ENCODE results near the gene TBX2.

TBX2 gene

DNA sequence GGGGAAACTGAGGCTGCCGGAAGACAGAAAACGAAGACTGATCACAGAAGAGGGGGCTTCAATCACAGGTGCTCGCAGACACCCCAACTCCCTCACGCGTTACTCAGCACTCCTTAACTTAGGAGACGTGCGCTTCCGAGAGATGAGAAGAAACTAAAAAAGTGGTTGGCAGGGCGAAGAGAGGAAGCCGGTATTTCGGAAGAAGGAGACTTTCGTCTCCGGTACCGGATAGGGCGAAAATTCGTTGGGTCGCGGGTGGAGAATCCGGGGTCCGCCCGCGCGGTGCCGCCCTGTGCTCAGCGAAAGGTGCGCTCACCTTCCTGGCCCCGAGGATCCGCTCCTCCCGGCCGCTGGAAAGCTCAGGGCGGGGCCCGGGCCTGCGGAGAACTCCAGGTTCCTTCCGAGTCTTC is 917 bp upstream of the TBX2 start:
- H3K36me3 Mint-ChIP-seq (ENCODE audit: low read depth): peaks cover 2% of the 10 kb centered on the region
- H3K27ac Mint-ChIP-seq: peak overlapping the region; percentile 82
- peaks cover 65% of the 10 kb centered on the region for H3K27me3 Mint-ChIP-seq (ENCODE audit: low read depth)

DNA sequence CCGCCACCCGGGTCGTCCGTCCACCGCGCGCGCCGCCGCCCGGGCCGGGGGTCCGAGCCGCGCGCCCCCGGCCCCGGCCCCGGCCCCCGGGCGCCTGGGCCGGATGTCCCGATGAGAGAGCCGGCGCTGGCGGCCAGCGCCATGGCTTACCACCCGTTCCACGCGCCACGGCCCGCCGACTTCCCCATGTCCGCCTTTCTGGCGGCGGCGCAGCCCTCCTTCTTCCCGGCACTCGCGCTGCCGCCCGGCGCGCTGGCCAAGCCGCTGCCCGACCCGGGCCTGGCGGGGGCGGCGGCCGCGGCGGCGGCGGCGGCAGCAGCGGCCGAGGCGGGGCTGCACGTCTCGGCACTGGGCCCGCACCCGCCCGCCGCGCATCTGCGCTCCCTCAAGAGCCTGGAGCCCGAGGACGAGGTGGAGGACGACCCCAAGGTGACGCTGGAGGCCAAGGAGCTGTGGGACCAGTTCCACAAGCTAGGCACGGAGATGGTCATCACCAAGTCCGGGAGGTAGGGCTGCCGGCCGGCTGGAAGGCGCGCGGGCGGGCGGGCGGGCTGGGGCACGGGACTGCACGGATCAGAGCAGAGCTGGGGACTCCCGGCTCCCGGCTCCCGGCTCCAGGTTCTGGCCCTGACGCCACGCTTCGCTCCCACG is 548 bp downstream of the TBX2 start:
- Mint-ChIP-seq H3K36me3 (ENCODE audit: low read depth) (peaks cover 2% of the 10 kb centered on the region), H3K27ac (peak overlapping the region; percentile 70), H3K27me3 (ENCODE audit: low read depth) (peaks cover 60% of the 10 kb centered on the region), H3K4me1 (ENCODE audit: low read depth) (peaks cover 24% of the 10 kb centered on the region), H3K9me3 (no peaks in the 10 kb centered on the region), H3K4me3 (no peak overlapping the region)

More for the DNA sequence above, 917 bp upstream of the TBX2 start:
- H3K4me1 Mint-ChIP-seq (ENCODE audit: low read depth): peaks cover 22% of the 10 kb centered on the region
- H3K9me3 Mint-ChIP-seq: no peaks in the 10 kb centered on the region
- peak overlapping the region; percentile 37 for H3K4me3 Mint-ChIP-seq

GRCh38 chr17:61400717-61401388 is 1.2 kb downstream of the TBX2 start:
- H3K36me3 Mint-ChIP-seq (ENCODE audit: low read depth): peaks cover 2% of the 10 kb centered on the region
- H3K27me3 Mint-ChIP-seq (ENCODE audit: low read depth): peaks cover 54% of the 10 kb centered on the region
- peak overlapping the region; percentile 70 for H3K27ac Mint-ChIP-seq
- no peaks in the 10 kb centered on the region for H3K9me3 Mint-ChIP-seq
- peaks cover 24% of the 10 kb centered on the region for H3K4me1 Mint-ChIP-seq (ENCODE audit: low read depth)
- peak overlapping the region; percentile 31 for H3K4me3 Mint-ChIP-seq

DNA sequence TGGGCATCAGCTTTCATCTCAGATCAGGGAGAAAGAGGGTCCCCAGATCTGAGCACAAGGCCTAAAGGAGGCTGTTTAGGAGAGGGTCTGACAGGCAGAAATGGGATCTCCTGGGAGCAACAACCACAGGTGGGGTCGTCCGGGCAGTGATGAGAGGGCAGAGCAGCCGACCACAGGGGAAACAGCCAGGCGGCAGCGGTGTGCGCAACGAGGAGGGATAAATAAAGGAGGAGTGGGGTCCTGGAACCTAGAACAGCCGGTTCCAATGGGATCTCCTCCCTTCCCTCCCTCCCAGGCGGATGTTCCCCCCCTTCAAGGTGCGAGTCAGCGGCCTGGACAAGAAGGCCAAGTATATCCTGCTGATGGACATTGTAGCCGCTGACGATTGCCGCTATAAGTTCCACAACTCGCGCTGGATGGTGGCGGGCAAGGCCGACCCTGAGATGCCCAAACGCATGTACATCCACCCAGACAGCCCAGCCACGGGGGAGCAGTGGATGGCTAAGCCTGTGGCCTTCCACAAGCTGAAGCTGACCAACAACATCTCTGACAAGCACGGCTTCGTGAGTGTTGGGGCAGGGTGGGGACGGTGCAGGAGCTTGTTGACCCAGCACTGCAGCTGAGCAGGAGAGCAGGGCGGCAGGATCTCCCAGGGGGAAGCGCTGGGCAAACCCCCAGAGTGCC is 1.9 kb downstream of the TBX2 start:
- no peaks in the 10 kb centered on the region for H3K9me3 Mint-ChIP-seq
- H3K36me3 Mint-ChIP-seq (ENCODE audit: low read depth): peaks cover 2% of the 10 kb centered on the region
- peak overlapping the region; percentile 31 for H3K4me3 Mint-ChIP-seq
- H3K27me3 Mint-ChIP-seq (ENCODE audit: low read depth): peaks cover 59% of the 10 kb centered on the region
- peaks cover 24% of the 10 kb centered on the region for H3K4me1 Mint-ChIP-seq (ENCODE audit: low read depth)
- H3K27ac Mint-ChIP-seq: peak overlapping the region; percentile 70

DNA sequence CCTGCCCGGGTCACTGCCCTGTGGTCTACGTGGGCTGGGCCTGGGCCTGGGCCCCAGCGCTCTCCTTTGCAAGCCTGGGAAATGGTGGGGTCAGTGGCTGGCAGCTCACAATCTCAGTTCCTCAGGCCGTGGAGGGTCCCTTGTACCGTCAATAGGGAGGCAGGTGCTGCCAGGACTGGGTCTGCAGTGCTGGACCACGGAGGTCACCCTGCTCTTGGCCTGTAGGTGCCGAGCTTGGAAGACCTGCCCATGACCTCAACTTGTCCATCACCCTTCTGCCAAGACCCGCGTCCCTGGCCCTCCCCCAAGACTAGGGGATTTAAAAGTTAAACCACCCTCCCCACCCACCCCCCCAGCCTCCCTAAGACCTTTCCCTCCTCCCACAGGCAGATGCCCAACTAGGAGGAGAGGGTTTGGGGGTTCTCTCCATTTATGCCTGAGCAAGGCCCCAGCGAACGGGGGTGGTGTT is 2.5 kb downstream of the TBX2 start:
- Mint-ChIP-seq H3K4me3 (peak overlapping the region; percentile 57), H3K27me3 (ENCODE audit: low read depth) (peaks cover 65% of the 10 kb centered on the region), H3K36me3 (ENCODE audit: low read depth) (peaks cover 2% of the 10 kb centered on the region), H3K27ac (no peak overlapping the region), H3K4me1 (ENCODE audit: low read depth) (peaks cover 24% of the 10 kb centered on the region), H3K9me3 (no peaks in the 10 kb centered on the region)

DNA sequence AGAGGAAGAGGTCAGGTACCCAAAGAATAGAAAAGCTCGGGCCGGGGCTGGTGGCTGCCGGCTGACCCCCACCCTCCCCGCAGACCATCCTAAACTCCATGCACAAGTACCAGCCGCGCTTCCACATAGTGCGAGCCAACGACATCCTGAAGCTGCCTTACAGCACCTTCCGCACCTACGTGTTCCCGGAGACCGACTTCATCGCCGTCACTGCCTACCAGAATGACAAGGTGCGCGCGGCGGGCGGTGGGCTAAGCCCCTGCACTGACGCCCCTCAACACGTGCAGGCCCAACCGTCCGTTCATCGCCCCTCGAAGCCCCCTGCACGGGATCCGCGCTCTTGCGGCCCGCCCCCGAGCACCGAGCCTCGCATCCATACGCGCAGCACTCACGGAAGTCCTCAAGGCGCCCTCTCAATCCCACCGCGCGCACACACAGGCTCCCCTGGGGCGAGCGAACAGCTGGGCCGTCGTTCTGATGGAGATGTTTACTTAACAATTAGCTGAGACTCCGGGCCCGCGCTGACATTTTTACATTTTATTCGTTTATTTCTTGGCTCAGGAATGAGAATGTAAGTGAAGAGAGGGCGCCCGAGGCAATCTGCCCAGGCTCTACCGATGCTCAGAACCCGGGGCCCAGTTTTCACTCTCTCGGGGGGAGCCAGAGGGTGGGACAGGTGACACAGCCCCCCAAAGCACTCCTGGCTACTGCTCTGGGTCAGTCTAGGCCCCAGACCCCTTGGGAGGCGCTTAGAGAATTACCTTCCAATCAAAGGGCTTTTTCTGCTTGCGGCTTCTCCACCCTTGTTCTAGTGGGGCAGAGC is 3.5 kb downstream of the TBX2 start:
- peak overlapping the region; percentile 52 for H3K27ac Mint-ChIP-seq
- H3K4me1 Mint-ChIP-seq (ENCODE audit: low read depth): peaks cover 21% of the 10 kb centered on the region
- H3K9me3 Mint-ChIP-seq: no peaks in the 10 kb centered on the region
- peaks cover 69% of the 10 kb centered on the region for H3K27me3 Mint-ChIP-seq (ENCODE audit: low read depth)
- peak overlapping the region; percentile 57 for H3K4me3 Mint-ChIP-seq
- peaks cover 2% of the 10 kb centered on the region for H3K36me3 Mint-ChIP-seq (ENCODE audit: low read depth)

DNA sequence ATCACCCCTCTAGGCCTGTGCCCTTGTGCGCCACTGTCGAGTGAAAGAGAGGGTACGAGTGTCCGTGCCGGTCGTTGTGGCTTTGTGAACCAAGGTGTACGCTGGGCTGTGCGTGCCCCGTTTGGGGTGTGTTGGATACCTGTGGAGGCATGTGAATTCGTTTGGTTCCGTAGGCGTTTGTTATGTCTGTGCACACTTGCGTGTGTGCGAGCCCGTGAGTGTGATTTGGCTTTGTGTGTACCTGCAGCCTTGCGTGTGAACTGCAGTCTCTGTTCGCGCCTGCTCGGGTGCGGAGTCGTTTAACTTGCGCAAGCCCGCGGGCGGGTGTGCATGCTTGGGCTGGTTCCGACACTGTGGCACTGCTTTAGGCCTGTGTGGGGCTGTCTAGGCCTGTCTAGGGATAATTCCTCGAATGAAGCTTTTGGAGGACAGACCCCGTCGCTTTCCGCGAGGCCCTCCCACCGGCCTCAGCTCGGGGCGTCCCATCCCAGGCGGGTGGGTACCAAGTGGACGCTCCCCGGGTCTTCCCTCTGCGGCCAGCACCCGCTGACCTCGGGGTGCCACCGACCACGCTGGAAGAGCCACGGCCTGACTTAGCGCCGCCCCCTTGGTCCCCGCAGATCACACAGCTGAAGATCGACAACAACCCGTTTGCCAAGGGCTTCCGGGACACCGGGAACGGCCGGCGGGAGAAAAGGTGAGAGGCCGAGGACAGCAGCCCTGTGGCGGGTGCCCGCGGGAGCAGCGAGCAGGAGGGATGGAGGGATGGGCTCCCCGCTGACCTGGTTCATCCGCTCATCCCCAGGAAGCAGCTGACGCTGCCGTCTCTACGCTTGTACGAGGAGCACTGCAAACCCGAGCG is 4.4 kb downstream of the TBX2 start:
- peaks cover 71% of the 10 kb centered on the region for H3K27me3 Mint-ChIP-seq (ENCODE audit: low read depth)
- H3K9me3 Mint-ChIP-seq: no peaks in the 10 kb centered on the region
- H3K4me3 Mint-ChIP-seq: no peak overlapping the region
- H3K27ac Mint-ChIP-seq: peak overlapping the region; percentile 36
- H3K36me3 Mint-ChIP-seq (ENCODE audit: low read depth): peaks cover 2% of the 10 kb centered on the region
- peaks cover 21% of the 10 kb centered on the region for H3K4me1 Mint-ChIP-seq (ENCODE audit: low read depth)

DNA sequence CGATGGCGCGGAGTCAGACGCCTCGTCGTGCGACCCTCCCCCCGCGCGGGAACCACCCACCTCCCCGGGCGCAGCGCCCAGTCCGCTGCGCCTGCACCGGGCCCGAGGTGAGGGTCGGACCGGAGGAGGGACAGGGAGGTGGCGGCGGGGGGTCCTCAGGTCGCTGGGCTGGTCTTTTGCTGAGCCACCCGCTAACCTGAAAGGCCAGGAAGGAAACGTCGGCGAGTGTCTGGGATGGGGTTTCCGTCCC is 4.9 kb downstream of the TBX2 start:
- H3K4me1 Mint-ChIP-seq (ENCODE audit: low read depth): peaks cover 21% of the 10 kb centered on the region
- H3K36me3 Mint-ChIP-seq (ENCODE audit: low read depth): peaks cover 2% of the 10 kb centered on the region
- no peaks in the 10 kb centered on the region for H3K9me3 Mint-ChIP-seq
- H3K4me3 Mint-ChIP-seq: no peak overlapping the region
- H3K27ac Mint-ChIP-seq: no peak overlapping the region
- H3K27me3 Mint-ChIP-seq (ENCODE audit: low read depth): peaks cover 74% of the 10 kb centered on the region

GRCh38 chr17:61404913-61405685 is 5.5 kb downstream of the TBX2 start:
- Mint-ChIP-seq H3K4me1 (ENCODE audit: low read depth) (peaks cover 25% of the 10 kb centered on the region), H3K4me3 (no peak overlapping the region), H3K27ac (no peak overlapping the region)

DNA sequence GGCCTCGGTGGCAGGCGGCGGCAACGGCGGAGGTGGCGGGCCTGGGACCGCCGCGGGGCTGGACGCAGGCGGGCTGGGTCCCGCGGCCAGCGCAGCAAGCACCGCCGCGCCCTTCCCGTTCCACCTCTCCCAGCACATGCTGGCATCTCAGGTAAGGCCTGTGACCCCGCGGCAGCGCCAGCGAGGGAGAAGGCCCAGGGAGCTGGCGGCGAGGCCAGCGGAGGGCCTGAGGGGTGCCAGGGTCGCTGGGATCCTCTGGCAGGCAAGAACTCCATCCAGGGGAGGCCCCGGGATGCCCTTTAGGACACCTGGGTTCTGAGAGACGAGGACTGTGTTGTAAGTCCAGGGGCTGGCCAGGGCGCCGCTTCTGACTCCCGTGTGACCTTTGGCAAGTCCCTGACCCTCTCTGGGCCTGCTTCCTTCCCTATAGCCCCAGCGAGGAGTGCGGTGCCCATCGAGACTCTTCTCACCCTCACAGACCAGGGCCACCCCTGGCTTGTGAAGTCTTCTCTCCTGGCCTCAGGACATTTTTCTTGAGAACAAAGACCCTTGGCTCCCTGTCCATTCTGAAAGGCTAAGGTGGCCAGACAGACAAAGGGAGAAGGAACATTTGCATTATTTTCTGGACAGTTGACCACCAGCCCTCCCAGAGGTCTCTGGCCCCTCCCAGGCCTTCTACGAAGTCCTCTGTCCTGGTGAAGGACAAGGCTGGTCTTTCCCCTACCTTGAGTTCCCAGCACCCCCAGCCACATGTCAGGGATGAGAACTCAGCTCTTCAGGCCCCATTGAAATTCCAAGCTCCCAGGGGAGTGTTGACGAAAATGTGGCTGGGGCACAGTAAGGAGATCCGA is 6.3 kb downstream of the TBX2 start:
- peaks cover 31% of the 10 kb centered on the region for H3K4me1 Mint-ChIP-seq (ENCODE audit: low read depth)
- no peak overlapping the region for H3K4me3 Mint-ChIP-seq
- H3K27me3 Mint-ChIP-seq (ENCODE audit: low read depth): peaks cover 80% of the 10 kb centered on the region
- peaks cover 2% of the 10 kb centered on the region for H3K36me3 Mint-ChIP-seq (ENCODE audit: low read depth)
- H3K27ac Mint-ChIP-seq: no peak overlapping the region
- no peaks in the 10 kb centered on the region for H3K9me3 Mint-ChIP-seq

More at GRCh38 chr17:61404913-61405685, 5.5 kb downstream of the TBX2 start:
- peaks cover 78% of the 10 kb centered on the region for H3K27me3 Mint-ChIP-seq (ENCODE audit: low read depth)
- H3K36me3 Mint-ChIP-seq (ENCODE audit: low read depth): peaks cover 2% of the 10 kb centered on the region
- H3K9me3 Mint-ChIP-seq: no peaks in the 10 kb centered on the region

GRCh38 chr17:61406537-61406845 is 6.8 kb downstream of the TBX2 start:
- Mint-ChIP-seq H3K4me1 (ENCODE audit: low read depth) (peaks cover 30% of the 10 kb centered on the region), H3K9me3 (no peaks in the 10 kb centered on the region), H3K36me3 (ENCODE audit: low read depth) (no peaks in the 10 kb centered on the region), H3K27me3 (ENCODE audit: low read depth) (peaks cover 77% of the 10 kb centered on the region), H3K4me3 (no peak overlapping the region), H3K27ac (no peak overlapping the region)

GRCh38 chr17:61406971-61407911 is 7.6 kb downstream of the TBX2 start:
- peaks cover 30% of the 10 kb centered on the region for H3K4me1 Mint-ChIP-seq (ENCODE audit: low read depth)

More at GRCh38 chr17:61406971-61407911, 7.6 kb downstream of the TBX2 start:
- Mint-ChIP-seq H3K27ac (no peak overlapping the region), H3K27me3 (ENCODE audit: low read depth) (peaks cover 74% of the 10 kb centered on the region), H3K4me3 (no peak overlapping the region), H3K9me3 (no peaks in the 10 kb centered on the region), H3K36me3 (ENCODE audit: low read depth) (no peaks in the 10 kb centered on the region)

Measured in T-helper 1 cell treated with Interleukin-12 subunit alpha and Interleukin-12 subunit beta and Interleukin-4 antibody, amounts not matched to agents 30 μg/mL and 1 μg/mL, for 36 hours (primary cell).